ENCODE data around the gene CENPC. TPM values are rescaled to one million over a fixed set of nuclear protein-coding genes. Genes with fewer than 3 reads are reported as not detected.

CENPC gene
- polyA plus RNA-seq, 1 of the 3 experiments (the other 2 are of a cell fraction): 2.2 TPM

GRCh38 chr4:67459164-67459563 lies 86.1 kb downstream of the CENPC start:
- Histone ChIP-seq H4K20me1 (ENCODE audit: insufficient read depth) (no peaks in the 10 kb centered on the region), H3K4me2 (no peak overlapping the region), H3K9me3 (no peaks in the 10 kb centered on the region), H2AFZ (ENCODE audit: low read depth) (no peak overlapping the region), H3K36me3 (replicated peaks in 1 of 2; ENCODE audit: control insufficient read depth in 1 of 2, insufficient read depth in 2 of 2, low read length in 1 of 2) (peaks cover 5 to 32% of the 10 kb centered on the region in 2 experiments), H3K9me2 (no peaks in the 10 kb centered on the region), H3K79me2 (ENCODE audit: insufficient read depth) (no peaks in the 10 kb centered on the region; the same call in 1 of the 2 replicates), H3F3A (replicated peaks; ENCODE audit: insufficient read depth) (peaks cover 8% of the 10 kb centered on the region), H3K27me3 (ENCODE audit: insufficient read depth) (no peaks in the 10 kb centered on the region), H3K9ac (no peak overlapping the region), H3K27ac (ENCODE audit: low read depth in 2 of 2, low read length in 1 of 2) (no peak overlapping the region), H3K4me3 (ENCODE audit: low read depth in 2 of 2, low read length in 1 of 2) (no peak overlapping the region), H3K4me1 (ENCODE audit: control insufficient read depth in 1 of 2, insufficient read depth in 2 of 2, low read depth in 1 of 2, low read length in 1 of 2) (no peaks in the 10 kb centered on the region)
- no peak for TF ChIP-seq USF2 (IDR thresholded peaks at IDR 0.05; ENCODE audit: borderline replicate concordance, low read depth, low read length)
- no peak for TF ChIP-seq ZBTB33 (IDR thresholded peaks at IDR 0.05; ENCODE audit: borderline replicate concordance, low read depth)
- no peak for TF ChIP-seq CTCF (IDR thresholded peaks at IDR 0.05)
- no peak for TF ChIP-seq EP300 (IDR thresholded peaks at IDR 0.05; ENCODE audit: borderline replicate concordance in 1 of 2, low read depth in 1 of 2, low read length in 1 of 2)
- no peak for TF ChIP-seq TAF1 (IDR thresholded peaks at IDR 0.05; ENCODE audit: borderline replicate concordance, low read depth, low read length)
- no peak for TF ChIP-seq EZH2phosphoT487 (IDR thresholded peaks at IDR 0.05; ENCODE audit: borderline replicate concordance, low read depth)
- no peak for TF ChIP-seq FOSL2 (IDR thresholded peaks at IDR 0.05; ENCODE audit: borderline replicate concordance, low read depth)
- no peak for TF ChIP-seq TEAD4 (IDR thresholded peaks at IDR 0.05; ENCODE audit: borderline replicate concordance, insufficient read depth)
- no peak for TF ChIP-seq FOXJ3 (CRISPR knock-in tag; IDR thresholded peaks at IDR 0.05)
- no peak for TF ChIP-seq SIN3A (IDR thresholded peaks at IDR 0.05; ENCODE audit: borderline replicate concordance, low read depth, low read length)
- TF ChIP-seq FOXM1 (IDR thresholded peaks at IDR 0.05; ENCODE audit: low read depth): no peak
- no peak for TF ChIP-seq GABPA (IDR thresholded peaks at IDR 0.05; ENCODE audit: low read depth)
- no peak for TF ChIP-seq NFIC (IDR thresholded peaks at IDR 0.05; ENCODE audit: borderline replicate concordance)
- no peak for TF ChIP-seq RCOR1 (IDR thresholded peaks at IDR 0.05; ENCODE audit: low read length)
- no peak for TF ChIP-seq USF1 (IDR thresholded peaks at IDR 0.05; ENCODE audit: borderline replicate concordance, low read depth)
- TF ChIP-seq MXI1 (IDR thresholded peaks at IDR 0.05; ENCODE audit: low read depth, low read length): no peak
- no peak for TF ChIP-seq PBX3 (IDR thresholded peaks at IDR 0.05)
- no peak for TF ChIP-seq REST (IDR thresholded peaks at IDR 0.05; ENCODE audit: low read depth, low read length)
- no peak for TF ChIP-seq MAX (IDR thresholded peaks at IDR 0.05; ENCODE audit: low read depth)
- TF ChIP-seq ELF1 (IDR thresholded peaks at IDR 0.05): no peak
- no peak for DNase-seq
- 90% methylated on average over 3 of the region's 3 CpGs for WGBS (ENCODE audit: low lambda C conversion rate)
- ChIA-PET CTCF (no interaction called here), POLR2A (no interaction called here)

Data from SK-N-SH (cell line).